T-helper 17 cell (primary cell): ENCODE measurements around the gene SOHLH1. TPM values are rescaled to one million over a fixed set of nuclear protein-coding genes. Genes with fewer than 3 reads are reported as not detected.
"Not testable (repeated sequence)": the region's sequence is repeated elsewhere in the genome, so short reads cannot be mapped to it uniquely, and the experiment has no call there.

Source experiments
- ATAC-seq: fragments of 150-1000 bp; cut with Tn5 transposase; 2 replicates; pipeline ENCODE4 v1.10.0; 2021; ENCODE audit warnings: mild to moderate bottlenecking, moderate library complexity
- DNase-seq, 3 donors: peaks; one replicate each; pipeline versions ENCODE4 v3.0.0 to v3.0.0-alpha.2; 2020 to 2021
- H3K9me3 ChIP-seq: one replicate; pipeline ENCODE4 v1.7.0; 2013; ENCODE audit warnings: low read length, mild to moderate bottlenecking; ENCODE audit not compliant: control insufficient read depth, poor library complexity, severe bottlenecking
- H3K27ac Mint-ChIP-seq: one replicate; pipeline ENCODE4 v1.8.0; 2022; ENCODE audit warnings: mild to moderate bottlenecking, moderate library complexity, mixed read lengths
- H3K27me3 Mint-ChIP-seq: one replicate; pipeline ENCODE4 v1.8.0; 2022; ENCODE audit warnings: mixed read lengths
- H3K36me3 Mint-ChIP-seq: one replicate; pipeline ENCODE4 v1.8.0; 2022; ENCODE audit warnings: low read depth, mixed read lengths
- H3K4me1 Mint-ChIP-seq: one replicate; pipeline ENCODE4 v1.8.0; 2022; ENCODE audit warnings: mild to moderate bottlenecking, mixed read lengths
- H3K4me3 Mint-ChIP-seq: one replicate; pipeline ENCODE4 v1.8.0; 2022; ENCODE audit warnings: mild to moderate bottlenecking, moderate library complexity, mixed read lengths
- total RNA-seq, 4 donors: library from RNA in 2 of 4; stranded (reverse) in 2 of 4; gene quantifications; one replicate each; pipeline ENCODE4 v1.2.3 and lab custom pipeline; 2022 to 2026

The SOHLH1 gene
- total RNA-seq, 2 donors from 2014 or later, result not detected

GRCh38 chr9:135674977-135675376 is 24.3 kb downstream of the SOHLH1 start:
- H3K27me3 Mint-ChIP-seq, result peaks cover 4% of the 10 kb centered on the region
- H3K27ac Mint-ChIP-seq, result no peak overlapping the region
- no peak overlapping the region for H3K4me3 Mint-ChIP-seq
- no peaks in the 10 kb centered on the region for H3K9me3 ChIP-seq
- peaks cover 2% of the 10 kb centered on the region for H3K4me1 Mint-ChIP-seq
- DNase-seq, result no peak
- H3K36me3 Mint-ChIP-seq, result no peaks in the 10 kb centered on the region
- no peak for ATAC-seq

GRCh38 chr9:135673941-135674340 is 25.3 kb downstream of the SOHLH1 start:
- peaks cover 4% of the 10 kb centered on the region for H3K27me3 Mint-ChIP-seq
- no peak overlapping the region for H3K27ac Mint-ChIP-seq
- H3K36me3 Mint-ChIP-seq, result no peaks in the 10 kb centered on the region
- no peaks in the 10 kb centered on the region for H3K9me3 ChIP-seq
- DNase-seq (no peak), ATAC-seq (no peak)
- no peak overlapping the region for H3K4me3 Mint-ChIP-seq
- H3K4me1 Mint-ChIP-seq, result peaks cover 2% of the 10 kb centered on the region

- H3K27ac Mint-ChIP-seq, H3K4me3 Mint-ChIP-seq, H3K4me1 Mint-ChIP-seq, H3K27me3 Mint-ChIP-seq, H3K9me3 ChIP-seq, DNase-seq, ATAC-seq, H3K36me3 Mint-ChIP-seq: not testable (repeated sequence)
Observed at GRCh38 chr9:135672786-135673185, 26.5 kb downstream of the SOHLH1 start.

- DNase-seq, result no peak
- no peak overlapping the region for H3K4me3 Mint-ChIP-seq
- ATAC-seq, result no peak
Observed at GRCh38 chr9:135671591-135672041, 27.7 kb downstream of the SOHLH1 start.

GRCh38 chr9:135670721-135671590 is 28.3 kb downstream of the SOHLH1 start:
- H3K4me1 Mint-ChIP-seq, result peaks cover 2% of the 10 kb centered on the region
- H3K27me3 Mint-ChIP-seq, result peaks cover 4% of the 10 kb centered on the region
- no peak overlapping the region for H3K4me3 Mint-ChIP-seq
- DNase-seq (no peak), ATAC-seq (no peak)
- H3K9me3 ChIP-seq, result no peaks in the 10 kb centered on the region
- H3K36me3 Mint-ChIP-seq, result no peaks in the 10 kb centered on the region
- H3K27ac Mint-ChIP-seq, result no peak overlapping the region

More at GRCh38 chr9:135671591-135672041, 27.7 kb downstream of the SOHLH1 start:
- no peaks in the 10 kb centered on the region for H3K36me3 Mint-ChIP-seq
- H3K4me1 Mint-ChIP-seq, result peaks cover 2% of the 10 kb centered on the region
- H3K27me3 Mint-ChIP-seq, result peaks cover 4% of the 10 kb centered on the region
- no peak overlapping the region for H3K27ac Mint-ChIP-seq
- H3K9me3 ChIP-seq, result no peaks in the 10 kb centered on the region

GRCh38 chr9:135669616-135670285 is 29.5 kb downstream of the SOHLH1 start:
- H3K4me3 Mint-ChIP-seq, result no peak overlapping the region
- no peak for ATAC-seq

GRCh38 chr9:135669018-135669417 is 30.3 kb downstream of the SOHLH1 start:
- ATAC-seq, H3K4me1 Mint-ChIP-seq, DNase-seq, H3K27me3 Mint-ChIP-seq, H3K36me3 Mint-ChIP-seq, H3K4me3 Mint-ChIP-seq, H3K9me3 ChIP-seq, H3K27ac Mint-ChIP-seq: not testable (repeated sequence)

More at GRCh38 chr9:135669616-135670285, 29.5 kb downstream of the SOHLH1 start:
- H3K9me3 ChIP-seq, result no peaks in the 10 kb centered on the region
- Mint-ChIP-seq H3K4me1 (peaks cover 2% of the 10 kb centered on the region), H3K27me3 (peaks cover 9% of the 10 kb centered on the region), H3K27ac (no peak overlapping the region), H3K36me3 (no peaks in the 10 kb centered on the region)
- no peak for DNase-seq

- H3K4me1 Mint-ChIP-seq, result no peaks in the 10 kb centered on the region
- no peaks in the 10 kb centered on the region for H3K36me3 Mint-ChIP-seq
- ATAC-seq (no peak), DNase-seq (no peak)
- H3K9me3 ChIP-seq, result no peaks in the 10 kb centered on the region
- H3K4me3 Mint-ChIP-seq, result no peak overlapping the region
- H3K27me3 Mint-ChIP-seq, result peaks cover 9% of the 10 kb centered on the region
- H3K27ac Mint-ChIP-seq, result no peak overlapping the region
Observed at GRCh38 chr9:135667463-135668001, 31.7 kb downstream of the SOHLH1 start.

GRCh38 chr9:135666534-135667462 is 32.5 kb downstream of the SOHLH1 start:
- Mint-ChIP-seq H3K27ac (no peak overlapping the region), H3K4me3 (no peak overlapping the region), H3K36me3 (no peaks in the 10 kb centered on the region), H3K27me3 (peaks cover 4% of the 10 kb centered on the region), H3K4me1 (no peaks in the 10 kb centered on the region)
- H3K9me3 ChIP-seq, result no peaks in the 10 kb centered on the region
- ATAC-seq (no peak), DNase-seq (no peak)

GRCh38 chr9:135665795-135666189 is 33.5 kb downstream of the SOHLH1 start:
- no peaks in the 10 kb centered on the region for H3K9me3 ChIP-seq
- Mint-ChIP-seq H3K4me1 (no peaks in the 10 kb centered on the region), H3K4me3 (no peak overlapping the region), H3K27me3 (peaks cover 4% of the 10 kb centered on the region), H3K27ac (no peak overlapping the region), H3K36me3 (no peaks in the 10 kb centered on the region)
- ATAC-seq (no peak), DNase-seq (no peak)

GRCh38 chr9:135664801-135665794 is 34.2 kb downstream of the SOHLH1 start:
- H3K27ac Mint-ChIP-seq, result no peak overlapping the region
- peaks cover 4% of the 10 kb centered on the region for H3K27me3 Mint-ChIP-seq
- no peaks in the 10 kb centered on the region for H3K36me3 Mint-ChIP-seq
- no peaks in the 10 kb centered on the region for H3K4me1 Mint-ChIP-seq
- DNase-seq (no peak), ATAC-seq (no peak)
- no peaks in the 10 kb centered on the region for H3K9me3 ChIP-seq
- no peak overlapping the region for H3K4me3 Mint-ChIP-seq

- DNase-seq, result no peak
- Mint-ChIP-seq H3K4me3 (no peak overlapping the region), H3K4me1 (no peaks in the 10 kb centered on the region), H3K27me3 (peaks cover 4% of the 10 kb centered on the region), H3K27ac (no peak overlapping the region), H3K36me3 (no peaks in the 10 kb centered on the region)
- ATAC-seq, result no peak
- H3K9me3 ChIP-seq, result no peaks in the 10 kb centered on the region
Observed at GRCh38 chr9:135664266-135664665, 35.0 kb downstream of the SOHLH1 start.
